ENCODE results near the gene ACTL7B. TPM values are rescaled to one million over a fixed set of nuclear protein-coding genes. Genes with fewer than 3 reads are reported as not detected.

ACTL7B gene
- polyA plus RNA-seq, 1 of the 3 experiments (the other 2 are of a cell fraction) = 0.07 TPM

DNA sequence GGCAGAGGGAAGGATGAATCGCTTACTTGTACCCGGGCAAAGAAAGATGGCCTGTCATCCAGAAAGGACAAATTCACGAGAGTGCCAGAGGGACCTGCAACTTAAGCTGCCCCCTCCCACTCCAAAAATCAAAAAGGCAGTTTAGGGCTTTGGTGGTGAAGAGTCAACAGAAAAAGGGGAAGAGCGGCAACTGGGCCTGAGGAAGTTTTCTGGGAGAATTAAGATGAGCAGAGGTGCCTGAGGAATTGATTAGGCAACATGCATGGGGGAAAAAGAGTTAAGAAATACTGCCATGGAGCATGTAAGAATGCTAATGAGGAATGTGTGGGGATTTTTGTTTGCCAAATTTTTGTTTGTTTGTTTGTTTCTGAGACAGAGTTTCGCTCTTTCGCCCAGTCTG lies 1.8 kb upstream of the ACTL7B start:
- Histone ChIP-seq H3K27ac (ENCODE audit: low read depth in 2 of 2, low read length in 1 of 2) (no peak overlapping the region), H3K79me2 (ENCODE audit: insufficient read depth) (no peaks in the 10 kb centered on the region), H3K9ac (no peak overlapping the region), H3K36me3 (replicated peaks in 1 of 2; ENCODE audit: control insufficient read depth in 1 of 2, insufficient read depth in 2 of 2, low read length in 1 of 2) (no peaks in the 10 kb centered on the region), H3K27me3 (ENCODE audit: insufficient read depth) (no peaks in the 10 kb centered on the region), H3K9me2 (no peaks in the 10 kb centered on the region), H2AFZ (ENCODE audit: low read depth) (no peak overlapping the region), H3K4me3 (ENCODE audit: low read depth in 2 of 2, low read length in 1 of 2) (no peak overlapping the region), H3K9me3 (no peaks in the 10 kb centered on the region), H3K4me2 (no peak overlapping the region), H3F3A (replicated peaks; ENCODE audit: insufficient read depth) (no peaks in the 10 kb centered on the region), H3K4me1 (ENCODE audit: control insufficient read depth in 1 of 2, insufficient read depth in 2 of 2, low read depth in 1 of 2, low read length in 1 of 2) (no peaks in the 10 kb centered on the region), H4K20me1 (ENCODE audit: insufficient read depth) (no peaks in the 10 kb centered on the region)
- no peak for TF ChIP-seq RFX5 (IDR thresholded peaks at IDR 0.05; ENCODE audit: low read length)
- no peak for TF ChIP-seq EP300 (IDR thresholded peaks at IDR 0.05; ENCODE audit: borderline replicate concordance in 1 of 2, low read depth in 1 of 2, low read length in 1 of 2)
- TF ChIP-seq GATA2 (CRISPR knock-in tag; IDR thresholded peaks at IDR 0.05) = no peak
- TF ChIP-seq RCOR1 (IDR thresholded peaks at IDR 0.05; ENCODE audit: low read length) = no peak
- TF ChIP-seq ELF1 (IDR thresholded peaks at IDR 0.05) = no peak
- TF ChIP-seq TCF12 (IDR thresholded peaks at IDR 0.05) = no peak
- TF ChIP-seq FOXJ3 (CRISPR knock-in tag; IDR thresholded peaks at IDR 0.05) = no peak
- POLR2A ChIA-PET = interaction anchor here (0.6 kb wide), 1 partner anchor 128 kb away, joined by 3 read pairs; no protein-coding TSS in a partner anchor
- CTCF ChIA-PET = no interaction called here
- 66% methylated on average over 6 of the region's 6 CpGs for WGBS (ENCODE audit: low lambda C conversion rate)
- DNase-seq = no peak

- TF ChIP-seq CHD2 (IDR thresholded peaks at IDR 0.05; ENCODE audit: low read length, partially characterized antibody) = no peak
- Histone ChIP-seq H3K9me3 (no peaks in the 10 kb centered on the region), H4K20me1 (ENCODE audit: insufficient read depth) (no peaks in the 10 kb centered on the region), H3K4me3 (ENCODE audit: low read depth in 2 of 2, low read length in 1 of 2) (no peak overlapping the region), H3K79me2 (ENCODE audit: insufficient read depth) (no peaks in the 10 kb centered on the region), H3K9ac (no peak overlapping the region), H3K4me1 (ENCODE audit: control insufficient read depth in 1 of 2, insufficient read depth in 2 of 2, low read depth in 1 of 2, low read length in 1 of 2) (no peaks in the 10 kb centered on the region), H3F3A (replicated peaks; ENCODE audit: insufficient read depth) (no peaks in the 10 kb centered on the region), H3K9me2 (no peaks in the 10 kb centered on the region), H3K4me2 (no peak overlapping the region), H3K36me3 (replicated peaks in 1 of 2; ENCODE audit: control insufficient read depth in 1 of 2, insufficient read depth in 2 of 2, low read length in 1 of 2) (no peaks in the 10 kb centered on the region), H3K27ac (ENCODE audit: low read depth in 2 of 2, low read length in 1 of 2) (no peak overlapping the region), H2AFZ (ENCODE audit: low read depth) (no peak overlapping the region), H3K27me3 (ENCODE audit: insufficient read depth) (no peaks in the 10 kb centered on the region; the same call in 1 of the 2 replicates)
- POLR2A ChIA-PET = no interaction called here
- 81% methylated on average over 16 of the region's 25 CpGs for WGBS (ENCODE audit: low lambda C conversion rate)
- DNase-seq = no peak
- CTCF ChIA-PET = interaction anchor here (1.1 kb wide), 1 partner anchor 9 kb away, joined by 3 read pairs; no protein-coding TSS in a partner anchor
Measured at GRCh38 chr9:108855529-108855886, 278 bp downstream of the ACTL7B start.

GRCh38 chr9:108854641-108855528 lies 901 bp downstream of the ACTL7B start:
- Histone ChIP-seq H3K4me1 (ENCODE audit: control insufficient read depth in 1 of 2, insufficient read depth in 2 of 2, low read depth in 1 of 2, low read length in 1 of 2) (no peaks in the 10 kb centered on the region), H3K4me3 (ENCODE audit: low read depth in 2 of 2, low read length in 1 of 2) (no peak overlapping the region), H3K27me3 (ENCODE audit: insufficient read depth) (no peaks in the 10 kb centered on the region; the same call in 1 of the 2 replicates), H3K9ac (no peak overlapping the region), H3K79me2 (ENCODE audit: insufficient read depth) (no peaks in the 10 kb centered on the region), H3K27ac (ENCODE audit: low read depth in 2 of 2, low read length in 1 of 2) (no peak overlapping the region), H3K9me2 (no peaks in the 10 kb centered on the region), H3K4me2 (no peak overlapping the region), H3K36me3 (replicated peaks in 1 of 2; ENCODE audit: control insufficient read depth in 1 of 2, insufficient read depth in 2 of 2, low read length in 1 of 2) (no peaks in the 10 kb centered on the region), H2AFZ (ENCODE audit: low read depth) (no peak overlapping the region), H4K20me1 (ENCODE audit: insufficient read depth) (no peaks in the 10 kb centered on the region), H3F3A (replicated peaks; ENCODE audit: insufficient read depth) (no peaks in the 10 kb centered on the region), H3K9me3 (no peaks in the 10 kb centered on the region)
- DNase-seq = no peak
- 82% methylated on average over 24 of the region's 59 CpGs for WGBS (ENCODE audit: low lambda C conversion rate)
- ChIA-PET POLR2A (no interaction called here), CTCF (no interaction called here)
- TF ChIP-seq ELF1 (IDR thresholded peaks at IDR 0.05) (no peak), EZH2phosphoT487 (IDR thresholded peaks at IDR 0.05; ENCODE audit: borderline replicate concordance, low read depth) (no peak)
